GM23338 (cell line): ENCODE measurements around the gene EPHB1. TPM values are rescaled to one million over a fixed set of nuclear protein-coding genes. Genes with fewer than 3 reads are reported as not detected.

Experiments
- ATAC-seq: fragments of 200-7000 bp; cut with Tn5 transposase; 3 replicates; pipeline ENCODE4 v1.9.1; 2020
- DNase-seq: peaks from one replicate; pipeline ENCODE4 v3.0.0-alpha.2; 2015; ENCODE audit warnings: low spot score
- H2AFZ ChIP-seq: fragments of 200-600 bp; sonication (generic); 2 replicates; pipeline ENCODE4 v1.8.0; 2016; ENCODE audit warnings: antibody characterized with exemption, mild to moderate bottlenecking, moderate library complexity
- H3F3A ChIP-seq: fragments of 200-600 bp; sonication (generic); replicated peaks from 2 replicates; pipeline ENCODE4 v1.8.0; 2017; ENCODE audit warnings: antibody characterized with exemption, mixed run types, low read depth
- H3K27ac ChIP-seq: fragments of 200-600 bp; sonication (generic); 2 replicates; pipeline ENCODE4 v1.6.1; 2016; ENCODE audit warnings: low read depth
- H3K27me3 ChIP-seq: fragments of 200-600 bp; sonication (generic); 2 replicates; pipeline ENCODE4 v1.8.0; 2016; ENCODE audit warnings: mild to moderate bottlenecking, mixed run types, moderate library complexity; ENCODE audit not compliant: insufficient read depth
- H3K36me3 ChIP-seq: fragments of 200-600 bp; sonication (generic); 2 replicates; pipeline ENCODE4 v1.8.0; 2016; ENCODE audit warnings: mild to moderate bottlenecking; ENCODE audit not compliant: insufficient read depth
- H3K4me1 ChIP-seq: fragments of 200-600 bp; sonication (generic); 2 replicates; pipeline ENCODE4 v1.8.0; 2016; ENCODE audit warnings: mild to moderate bottlenecking, moderate library complexity; ENCODE audit not compliant: insufficient read depth
- H3K4me2 ChIP-seq: fragments of 200-600 bp; sonication (generic); 2 replicates; pipeline ENCODE4 v1.7.1; 2017; ENCODE audit warnings: mixed run types
- H3K4me3 ChIP-seq: fragments of 200-600 bp; sonication (generic); 2 replicates; pipeline ENCODE4 v1.6.1; 2016; ENCODE audit warnings: mixed run types
- H3K79me2 ChIP-seq: fragments of 200-600 bp; sonication (generic); replicated peaks from 2 replicates; pipeline ENCODE4 v1.8.0; 2017; ENCODE audit warnings: mild to moderate bottlenecking; ENCODE audit not compliant: insufficient read depth
- H3K9me2 ChIP-seq: fragments of 200-600 bp; sonication (generic); 2 replicates; pipeline ENCODE4 v1.8.0; 2017; ENCODE audit not compliant: insufficient read depth
- H4K20me1 ChIP-seq: fragments of 200-600 bp; sonication (generic); replicated peaks from 2 replicates; pipeline ENCODE4 v1.8.0; 2017; ENCODE audit warnings: mild to moderate bottlenecking; ENCODE audit not compliant: insufficient read depth
- H3K27ac Mint-ChIP-seq: 2 replicates; pipeline ENCODE4 v1.8.0; 2020; ENCODE audit warnings: inconsistent platforms, mild to moderate bottlenecking, moderate library complexity, mixed read lengths
- H3K27me3 Mint-ChIP-seq: 3 replicates; pipeline ENCODE4 v1.8.0; 2022; ENCODE audit warnings: low read depth, mild to moderate bottlenecking, moderate library complexity, mixed read lengths, inconsistent platforms; ENCODE audit not compliant: insufficient read depth, poor library complexity
- H3K36me3 Mint-ChIP-seq: 3 replicates; pipeline ENCODE4 v1.8.0; 2021; ENCODE audit warnings: low read depth, mild to moderate bottlenecking, inconsistent platforms, moderate library complexity, mixed read lengths
- H3K4me1 Mint-ChIP-seq: 3 replicates; pipeline ENCODE4 v1.8.0; 2020; ENCODE audit warnings: mild to moderate bottlenecking, inconsistent platforms, mixed read lengths
- H3K4me3 Mint-ChIP-seq: 3 replicates; pipeline ENCODE4 v1.8.0; 2021; ENCODE audit warnings: moderate library complexity, mild to moderate bottlenecking, inconsistent platforms, mixed read lengths
- H3K9me3 Mint-ChIP-seq: 3 replicates; pipeline ENCODE4 v1.8.0; 2020; ENCODE audit warnings: moderate library complexity, mild to moderate bottlenecking, inconsistent platforms, mixed read lengths
- CREB1 ChIP-seq: fragments of 250-450 bp; sonication (Bioruptor Pico); IDR thresholded peaks from 2 replicates; pipeline ENCODE4 v1.5.0; 2020; ENCODE audit warnings: low read depth, mild to moderate bottlenecking, moderate library complexity
- CTCF ChIP-seq, 2 experiments: fragments of 200-600 bp in 1 of 2; sonication (generic) in 1 of 2; conservative IDR thresholded peaks; 2 replicates each; pipeline versions ENCODE4 v1.5.1 to v1.6.1; 2016 to 2017; ENCODE audit warnings: antibody characterized with exemption in 2 of 2, low read depth in 2 of 2, mild to moderate bottlenecking in 2 of 2, moderate library complexity in 1 of 2
- ETS1 ChIP-seq: IDR thresholded peaks from 2 replicates; pipeline ENCODE4 v1.6.1; 2016; ENCODE audit warnings: antibody characterized with exemption
- EZH2 ChIP-seq: fragments of 200-600 bp; sonication (generic); IDR thresholded peaks from one replicate; pipeline ENCODE4 v1.8.0; 2017; ENCODE audit warnings: antibody characterized with exemption, mild to moderate bottlenecking, low read depth; ENCODE audit not compliant: unreplicated experiment
- EZH2phosphoT487 ChIP-seq: fragments of 200-600 bp; sonication (generic); IDR thresholded peaks from one replicate; pipeline ENCODE4 v1.8.1; 2018; ENCODE audit warnings: antibody characterized with exemption; ENCODE audit not compliant: unreplicated experiment
- JUNB ChIP-seq: IDR thresholded peaks from one replicate; pipeline ENCODE4 v1.6.1; 2016; ENCODE audit warnings: antibody characterized with exemption; ENCODE audit not compliant: unreplicated experiment
- NANOG ChIP-seq: IDR thresholded peaks from 2 replicates; pipeline ENCODE4 v1.6.1; 2016; ENCODE audit warnings: antibody characterized with exemption, borderline replicate concordance
- POLR2AphosphoS5 ChIP-seq: IDR thresholded peaks from 2 replicates; pipeline ENCODE4 v1.6.1; 2016; ENCODE audit warnings: antibody characterized with exemption, low read depth
- REST ChIP-seq: IDR thresholded peaks from one replicate; pipeline ENCODE4 v1.6.1; 2018; ENCODE audit warnings: antibody characterized with exemption; ENCODE audit not compliant: unreplicated experiment
- STAT1 ChIP-seq: IDR thresholded peaks from one replicate; pipeline ENCODE4 v1.6.1; 2016; ENCODE audit warnings: antibody characterized with exemption; ENCODE audit not compliant: unreplicated experiment
- ZNF114 ChIP-seq: fragments of 250-450 bp; sonication (Bioruptor Pico); IDR thresholded peaks from 2 replicates; pipeline ENCODE4 v1.5.0; 2020; ENCODE audit warnings: mild to moderate bottlenecking, moderate library complexity
- ZNF331 ChIP-seq: fragments of 250-450 bp; sonication (Bioruptor Pico); IDR thresholded peaks from 2 replicates; pipeline ENCODE4 v1.5.0; 2020; ENCODE audit warnings: low read depth, mild to moderate bottlenecking, moderate library complexity
- ZNF462 ChIP-seq: fragments of 250-450 bp; sonication (Bioruptor Pico); IDR thresholded peaks from 2 replicates; pipeline ENCODE4 v1.5.0; 2020; ENCODE audit warnings: mild to moderate bottlenecking, moderate library complexity
- polyA plus RNA-seq: library from polyadenylated mRNA; unstranded; fragments of >200 nt; fragmentation: Nextera tagmentation; extraction: Ambion mirVana; gene quantifications from 2 replicates; pipeline ENCODE4 v1.2.1, GENCODE V29; 2016
- total RNA-seq: library from RNA; depleted of rRNA; stranded (reverse); fragments of >200 nt; shearing (Covaris generic); gene quantifications from 2 replicates; pipeline ENCODE4 v1.2.3, GENCODE V29; 2014

The EPHB1 gene
- total and polyA plus RNA-seq, 2 experiments from 2014 or later, result 2.7 to 5.2 TPM

GRCh38 chr3:134846084-134846483 lies 51.0 kb downstream of the EPHB1 start:
- H3K4me2 ChIP-seq, result no peak overlapping the region

More at GRCh38 chr3:134846084-134846483, 51.0 kb downstream of the EPHB1 start:
- Histone ChIP-seq H3K79me2 (no peaks in the 10 kb centered on the region), H3K9me2 (no peaks in the 10 kb centered on the region), H3K4me3 (no peak overlapping the region), H3K27ac (no peak overlapping the region), H3K27me3 (no peaks in the 10 kb centered on the region), H2AFZ (no peak overlapping the region), H3K4me1 (0 out of 2 replicates have a peak, but pooled peaks cover 4% of the 10 kb centered on the region), H3K36me3 (no peaks in the 10 kb centered on the region), H3F3A (no peaks in the 10 kb centered on the region), H4K20me1 (no peaks in the 10 kb centered on the region)
- no peak overlapping the region for H3K27ac Mint-ChIP-seq
- peaks cover 3% of the 10 kb centered on the region; the same call in 1 of the 3 replicates for H3K9me3 Mint-ChIP-seq
- H3K4me1 Mint-ChIP-seq, result peaks cover 17% of the 10 kb centered on the region
- TF ChIP-seq ZNF331, result no peak
- TF ChIP-seq ZNF462 (CRISPR knock-in tag), result no peak
- no peak for TF ChIP-seq JUNB
- TF ChIP-seq POLR2AphosphoS5, result no peak
- TF ChIP-seq ZNF114 (CRISPR knock-in tag), result no peak
- TF ChIP-seq ETS1, result no peak
- TF ChIP-seq NANOG, result no peak
- no peak for TF ChIP-seq STAT1
- no peak for TF ChIP-seq CTCF (conservative IDR thresholded peaks at IDR 0.05; ENCODE audit: low read depth in 2 of 2)
- no peak for TF ChIP-seq REST
- TF ChIP-seq CREB1 (CRISPR knock-in tag), result no peak
- TF ChIP-seq EZH2phosphoT487, result no peak
- TF ChIP-seq EZH2, result no peak
- peaks cover 2% of the 10 kb centered on the region for H3K27me3 Mint-ChIP-seq
- DNase-seq, result no peak
- H3K4me3 Mint-ChIP-seq, result no peak overlapping the region
- H3K36me3 Mint-ChIP-seq, result no peaks in the 10 kb centered on the region
- no peak for ATAC-seq
